ENCODE results near the gene GDF7. TPM values are rescaled to one million over a fixed set of nuclear protein-coding genes. Genes with fewer than 3 reads are reported as not detected.
A peak's percentile ranks its signal among the peaks of the same experiment; 100 is the strongest.

The GDF7 gene
- total RNA-seq, 1 donor from 2014 or later, result under 0.01 TPM

GRCh38 chr2:20677301-20678085, 10.5 kb downstream of the GDF7 start:
- Histone ChIP-seq H3K4me3 (ENCODE audit: low read depth, low read length) (no peak overlapping the region), H3K27me3 (ENCODE audit: control insufficient read depth, insufficient read depth, low read length) (no peaks in the 10 kb centered on the region), H3K36me3 (ENCODE audit: control insufficient read depth, insufficient read depth, low read length) (no peaks in the 10 kb centered on the region)
- TF ChIP-seq, protein P1, sequence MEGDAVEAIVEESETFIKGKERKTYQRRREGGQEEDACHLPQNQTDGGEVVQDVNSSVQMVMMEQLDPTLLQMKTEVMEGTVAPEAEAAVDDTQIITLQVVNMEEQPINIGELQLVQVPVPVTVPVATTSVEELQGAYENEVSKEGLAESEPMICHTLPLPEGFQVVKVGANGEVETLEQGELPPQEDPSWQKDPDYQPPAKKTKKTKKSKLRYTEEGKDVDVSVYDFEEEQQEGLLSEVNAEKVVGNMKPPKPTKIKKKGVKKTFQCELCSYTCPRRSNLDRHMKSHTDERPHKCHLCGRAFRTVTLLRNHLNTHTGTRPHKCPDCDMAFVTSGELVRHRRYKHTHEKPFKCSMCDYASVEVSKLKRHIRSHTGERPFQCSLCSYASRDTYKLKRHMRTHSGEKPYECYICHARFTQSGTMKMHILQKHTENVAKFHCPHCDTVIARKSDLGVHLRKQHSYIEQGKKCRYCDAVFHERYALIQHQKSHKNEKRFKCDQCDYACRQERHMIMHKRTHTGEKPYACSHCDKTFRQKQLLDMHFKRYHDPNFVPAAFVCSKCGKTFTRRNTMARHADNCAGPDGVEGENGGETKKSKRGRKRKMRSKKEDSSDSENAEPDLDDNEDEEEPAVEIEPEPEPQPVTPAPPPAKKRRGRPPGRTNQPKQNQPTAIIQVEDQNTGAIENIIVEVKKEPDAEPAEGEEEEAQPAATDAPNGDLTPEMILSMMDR (IDR thresholded peaks at IDR 0.05; ENCODE audit: insufficient read depth, low read length, severe bottlenecking), result no peak
- FAIRE-seq (no peak), DNase-seq (ENCODE audit: low read depth) (no peak)

GRCh38 chr2:20678086-20678395, 11.1 kb downstream of the GDF7 start:
- Histone ChIP-seq H3K36me3 (ENCODE audit: control insufficient read depth, insufficient read depth, low read length) (no peaks in the 10 kb centered on the region), H3K4me3 (ENCODE audit: low read depth, low read length) (no peak overlapping the region), H3K27me3 (ENCODE audit: control insufficient read depth, insufficient read depth, low read length) (no peaks in the 10 kb centered on the region)
- FAIRE-seq (no peak), DNase-seq (ENCODE audit: low read depth) (no peak)
- TF ChIP-seq, protein P1 (IDR thresholded peaks at IDR 0.05; ENCODE audit: insufficient read depth, low read length, severe bottlenecking), result no peak

- H3K36me3 ChIP-seq (ENCODE audit: control insufficient read depth, insufficient read depth, low read length), result no peaks in the 10 kb centered on the region
- no peak for DNase-seq (ENCODE audit: low read depth)
- FAIRE-seq, result no peak
- TF ChIP-seq, protein P1 (IDR thresholded peaks at IDR 0.05; ENCODE audit: insufficient read depth, low read length, severe bottlenecking), result no peak
- no peak overlapping the region for H3K4me3 ChIP-seq (ENCODE audit: low read depth, low read length)
- H3K27me3 ChIP-seq (ENCODE audit: control insufficient read depth, insufficient read depth, low read length), result no peaks in the 10 kb centered on the region
Measured at GRCh38 chr2:20678780-20679179, 11.8 kb downstream of the GDF7 start.

DNA sequence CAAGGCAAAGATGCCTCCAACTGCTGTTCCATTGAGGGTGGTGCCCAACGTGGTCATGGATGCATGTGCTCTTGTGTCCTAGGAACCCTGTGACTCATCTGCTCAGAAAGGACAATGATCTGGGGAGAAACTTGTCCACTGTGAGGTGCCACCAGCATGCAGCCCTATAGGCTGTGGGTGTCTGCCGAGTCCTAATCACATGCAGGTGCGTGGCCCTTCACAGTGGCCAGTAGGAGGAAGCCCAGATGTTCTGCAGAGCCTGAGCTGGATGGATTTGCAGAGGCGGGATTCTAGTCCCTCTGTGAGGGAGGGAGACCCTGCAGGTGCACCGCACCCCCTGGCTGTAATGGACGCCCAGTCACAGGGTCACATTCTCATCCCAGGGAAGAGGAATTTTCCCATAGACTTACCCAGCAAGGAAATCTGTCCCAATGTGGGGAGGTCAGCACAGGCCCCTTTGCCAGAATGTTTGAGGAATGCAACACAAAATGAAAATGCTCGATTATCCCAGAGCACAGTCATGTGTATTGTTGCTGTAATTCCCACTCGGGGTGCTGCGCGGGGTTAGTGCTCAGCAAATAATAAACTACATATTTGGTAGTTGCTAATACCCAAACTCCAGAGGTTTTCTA, 13.9 kb downstream of the GDF7 start:
- no peaks in the 10 kb centered on the region for H3K27me3 ChIP-seq (ENCODE audit: control insufficient read depth, insufficient read depth, low read length)
- no peak for DNase-seq (ENCODE audit: low read depth)
- TF ChIP-seq, protein P1 (IDR thresholded peaks at IDR 0.05; ENCODE audit: insufficient read depth, low read length, severe bottlenecking), result no peak

DNA sequence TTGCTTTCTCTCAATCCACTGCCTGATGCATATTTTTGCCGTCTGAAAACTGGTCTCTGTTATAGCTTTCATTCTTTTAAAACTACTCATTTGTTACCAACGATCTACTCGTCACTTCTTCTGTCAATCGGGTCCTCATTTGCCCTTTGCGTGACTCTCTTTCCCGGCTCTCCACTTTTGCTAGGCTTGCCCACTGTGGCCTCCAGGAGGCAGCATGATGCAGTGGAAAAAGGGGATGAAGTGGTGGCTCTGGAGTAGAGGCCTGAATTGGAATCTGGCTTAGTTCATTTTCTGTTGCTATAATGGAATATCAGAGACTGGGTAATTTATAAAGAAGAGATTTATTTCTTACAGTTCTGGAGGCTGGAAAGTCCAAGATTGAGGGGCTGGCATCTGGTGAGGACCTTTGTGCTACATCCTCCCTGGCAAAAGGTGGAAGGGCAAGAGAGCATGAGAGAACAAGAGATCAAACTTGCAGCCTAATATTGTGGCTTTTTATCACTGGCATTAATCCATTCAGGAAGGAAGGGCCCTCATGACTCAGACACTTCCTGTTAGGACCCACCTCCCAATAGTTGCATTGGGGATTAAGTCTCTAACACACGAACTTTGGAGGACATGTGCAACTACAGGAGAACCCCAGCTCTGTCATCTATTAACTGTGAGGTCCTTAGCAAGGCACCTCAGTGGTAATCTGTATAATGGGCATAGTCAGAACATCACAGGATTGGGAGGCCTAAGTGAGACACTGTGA, 15.4 kb downstream of the GDF7 start:
- TF ChIP-seq, protein P1 (IDR thresholded peaks at IDR 0.05; ENCODE audit: insufficient read depth, low read length, severe bottlenecking), result peak; percentile 20
- no peak for DNase-seq (ENCODE audit: low read depth)
- no peak overlapping the region for H3K4me3 ChIP-seq (ENCODE audit: low read depth, low read length)
- H3K27me3 ChIP-seq (ENCODE audit: control insufficient read depth, insufficient read depth, low read length), result no peaks in the 10 kb centered on the region
- peaks cover 1% of the 10 kb centered on the region for H3K36me3 ChIP-seq (ENCODE audit: control insufficient read depth, insufficient read depth, low read length)
- no peak for FAIRE-seq

More for the DNA sequence above, 13.9 kb downstream of the GDF7 start:
- FAIRE-seq, result no peak
- Histone ChIP-seq H3K36me3 (ENCODE audit: control insufficient read depth, insufficient read depth, low read length) (peaks cover 1% of the 10 kb centered on the region), H3K4me3 (ENCODE audit: low read depth, low read length) (no peak overlapping the region)
